ENCODE measurements around the gene RAB29. TPM values are rescaled to one million over a fixed set of nuclear protein-coding genes. Genes with fewer than 3 reads are reported as not detected.
"Not testable (repeated sequence)": the region's sequence is repeated elsewhere in the genome, so short reads cannot be mapped to it uniquely, and the experiment has no call there.

Gene RAB29
- total RNA-seq, 1 donor from 2014 or later: 13.6 TPM

- Mint-ChIP-seq H3K27me3 (no peaks in the 10 kb centered on the region), H3K36me3 (peaks cover 20% of the 10 kb centered on the region), H3K27ac (no peak overlapping the region), H3K9me3 (no peaks in the 10 kb centered on the region), H3K4me3 (no peak overlapping the region), H3K4me1 (ENCODE audit: unreplicated experiment) (peaks cover 5% of the 10 kb centered on the region)
- no peak for TF ChIP-seq CTCF (conservative IDR thresholded peaks at IDR 0.05)
- no peak for DNase-seq (ENCODE audit: extremely low spot score, unreplicated experiment)
Observed at GRCh38 chr1:205735218-205735617, 40.1 kb downstream of the RAB29 start.

- Mint-ChIP-seq H3K27me3 (no peaks in the 10 kb centered on the region), H3K4me1 (ENCODE audit: unreplicated experiment) (no peaks in the 10 kb centered on the region), H3K9me3 (no peaks in the 10 kb centered on the region), H3K27ac (no peak overlapping the region), H3K36me3 (peaks cover 15% of the 10 kb centered on the region), H3K4me3 (no peak overlapping the region)
- DNase-seq (ENCODE audit: extremely low spot score, unreplicated experiment): no peak
- no peak for TF ChIP-seq CTCF (conservative IDR thresholded peaks at IDR 0.05)
Observed at GRCh38 chr1:205733438-205734175, 41.7 kb downstream of the RAB29 start.

- Mint-ChIP-seq H3K36me3 (peaks cover 21% of the 10 kb centered on the region), H3K27me3 (no peaks in the 10 kb centered on the region), H3K27ac (no peak overlapping the region), H3K9me3 (no peaks in the 10 kb centered on the region), H3K4me3 (no peak overlapping the region), H3K4me1 (ENCODE audit: unreplicated experiment) (no peaks in the 10 kb centered on the region)
- no peak for TF ChIP-seq CTCF (conservative IDR thresholded peaks at IDR 0.05)
- DNase-seq (ENCODE audit: extremely low spot score, unreplicated experiment): no peak
Observed at GRCh38 chr1:205729945-205730610, 45.2 kb downstream of the RAB29 start.

GRCh38 chr1:205726619-205727125, 48.6 kb downstream of the RAB29 start:
- no peak for DNase-seq (ENCODE audit: extremely low spot score, unreplicated experiment)
- H3K4me1 Mint-ChIP-seq (ENCODE audit: unreplicated experiment): no peaks in the 10 kb centered on the region
- no peak for TF ChIP-seq CTCF (conservative IDR thresholded peaks at IDR 0.05)
- no peaks in the 10 kb centered on the region for H3K27me3 Mint-ChIP-seq
- no peaks in the 10 kb centered on the region for H3K9me3 Mint-ChIP-seq
- H3K4me3 Mint-ChIP-seq: no peak overlapping the region
- no peak overlapping the region for H3K27ac Mint-ChIP-seq
- peaks cover 29% of the 10 kb centered on the region for H3K36me3 Mint-ChIP-seq

- Mint-ChIP-seq H3K4me3 (no peak overlapping the region), H3K4me1 (ENCODE audit: unreplicated experiment) (no peaks in the 10 kb centered on the region), H3K27me3 (no peaks in the 10 kb centered on the region), H3K9me3 (no peaks in the 10 kb centered on the region), H3K27ac (no peak overlapping the region), H3K36me3 (peaks cover 29% of the 10 kb centered on the region)
- DNase-seq (ENCODE audit: extremely low spot score, unreplicated experiment): no peak
- no peak for TF ChIP-seq CTCF (conservative IDR thresholded peaks at IDR 0.05)
Observed at GRCh38 chr1:205725514-205725913, 49.8 kb downstream of the RAB29 start.

- not testable (repeated sequence) for H3K27me3 Mint-ChIP-seq
Observed at GRCh38 chr1:205720740-205721139, 54.5 kb downstream of the RAB29 start.

More at GRCh38 chr1:205720740-205721139, 54.5 kb downstream of the RAB29 start:
- H3K9me3 Mint-ChIP-seq; H3K4me3 Mint-ChIP-seq; H3K4me1 Mint-ChIP-seq (ENCODE audit: unreplicated experiment); DNase-seq (ENCODE audit: extremely low spot score, unreplicated experiment); H3K27ac Mint-ChIP-seq: not testable (repeated sequence)
- peaks cover 45% of the 10 kb centered on the region for H3K36me3 Mint-ChIP-seq

Data from type B pancreatic cell (in vitro differentiated cells).